Upper lobe of right lung (tissue), 1 donor: ENCODE data around the gene CLEC4G. TPM values are rescaled to one million over a fixed set of nuclear protein-coding genes. Genes with fewer than 3 reads are reported as not detected.

Experiments
- ATAC-seq: fragments of 200-7000 bp; cut with Tn5 transposase; one replicate; pipeline ENCODE4 v1.9.1; 2020; ENCODE audit warnings: mild to moderate bottlenecking, moderate library complexity
- DNase-seq: peaks from one replicate; pipeline ENCODE4 v3.0.0-alpha.2; 2020
- H3K27ac ChIP-seq: fragments of 200-600 bp; one replicate; pipeline ENCODE4 v1.8.0; 2022
- H3K27me3 ChIP-seq: fragments of 200-600 bp; one replicate; pipeline ENCODE4 v1.8.0; 2022; ENCODE audit warnings: mild to moderate bottlenecking
- H3K36me3 ChIP-seq: fragments of 200-600 bp; one replicate; pipeline ENCODE4 v1.8.0; 2022
- H3K4me1 ChIP-seq: fragments of 200-600 bp; one replicate; pipeline ENCODE4 v1.8.0; 2022
- H3K4me3 ChIP-seq: fragments of 200-600 bp; one replicate; pipeline ENCODE4 v1.8.0; 2022; ENCODE audit warnings: mild to moderate bottlenecking
- H3K9me3 ChIP-seq: fragments of 200-600 bp; one replicate; pipeline ENCODE4 v1.8.0; 2022
- intact Hi-C: fragments of 100-400 bp; cut with DNase I; formaldehyde crosslinking; loops from one replicate; pipeline ENCODE4 v1.11.0; 2022
- total RNA-seq: library from RNA; stranded (reverse); fragmentation: NEBNext Ultra II Directional; extraction: Animal tissue kit (Norgen Biotek cat#: 25700); gene quantifications from one replicate; pipeline ENCODE4 v1.2.1, GENCODE V29; 2021
- TF ChIP-seq, protein P1 (sequence below): fragments of 200-600 bp; IDR thresholded peaks from one replicate; pipeline ENCODE4 v1.8.0; 2022; ENCODE audit warnings: antibody characterized with exemption
- donor health status: DM: no; HTN: yes; CAD: no; lungs with severe emphysema.

Gene CLEC4G
- total RNA-seq, 1 donor from 2014 or later = 1.4 TPM

DNA sequence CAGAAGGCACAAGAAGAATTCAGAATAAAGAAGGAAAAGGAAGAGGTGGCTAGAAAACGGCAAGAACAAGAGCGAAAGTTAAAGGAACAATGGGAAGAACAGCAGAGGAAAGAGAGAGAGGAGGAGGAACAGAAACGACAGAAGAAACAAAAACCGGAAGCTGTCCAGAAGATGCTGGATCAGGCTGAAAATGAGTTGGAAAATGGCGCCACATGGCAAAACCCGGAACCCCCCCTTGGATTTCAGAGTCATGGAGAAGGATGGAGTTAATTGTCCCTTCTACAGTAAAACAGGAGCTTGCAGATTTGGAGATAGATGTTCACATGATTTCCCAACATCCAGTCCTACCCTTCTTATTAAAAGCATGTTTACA is 8.8 kb upstream of the CLEC4G start:
- Histone ChIP-seq H3K27ac (no peak overlapping the region), H3K36me3 (no peaks in the 10 kb centered on the region), H3K9me3 (no peaks in the 10 kb centered on the region), H3K4me3 (no peak overlapping the region), H3K27me3 (no peaks in the 10 kb centered on the region), H3K4me1 (no peaks in the 10 kb centered on the region)
- intact Hi-C loops = no loop called here
- ATAC-seq = no peak
- TF ChIP-seq, protein P1, sequence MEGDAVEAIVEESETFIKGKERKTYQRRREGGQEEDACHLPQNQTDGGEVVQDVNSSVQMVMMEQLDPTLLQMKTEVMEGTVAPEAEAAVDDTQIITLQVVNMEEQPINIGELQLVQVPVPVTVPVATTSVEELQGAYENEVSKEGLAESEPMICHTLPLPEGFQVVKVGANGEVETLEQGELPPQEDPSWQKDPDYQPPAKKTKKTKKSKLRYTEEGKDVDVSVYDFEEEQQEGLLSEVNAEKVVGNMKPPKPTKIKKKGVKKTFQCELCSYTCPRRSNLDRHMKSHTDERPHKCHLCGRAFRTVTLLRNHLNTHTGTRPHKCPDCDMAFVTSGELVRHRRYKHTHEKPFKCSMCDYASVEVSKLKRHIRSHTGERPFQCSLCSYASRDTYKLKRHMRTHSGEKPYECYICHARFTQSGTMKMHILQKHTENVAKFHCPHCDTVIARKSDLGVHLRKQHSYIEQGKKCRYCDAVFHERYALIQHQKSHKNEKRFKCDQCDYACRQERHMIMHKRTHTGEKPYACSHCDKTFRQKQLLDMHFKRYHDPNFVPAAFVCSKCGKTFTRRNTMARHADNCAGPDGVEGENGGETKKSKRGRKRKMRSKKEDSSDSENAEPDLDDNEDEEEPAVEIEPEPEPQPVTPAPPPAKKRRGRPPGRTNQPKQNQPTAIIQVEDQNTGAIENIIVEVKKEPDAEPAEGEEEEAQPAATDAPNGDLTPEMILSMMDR = no peak
- peak; percentile 0 for DNase-seq

DNA sequence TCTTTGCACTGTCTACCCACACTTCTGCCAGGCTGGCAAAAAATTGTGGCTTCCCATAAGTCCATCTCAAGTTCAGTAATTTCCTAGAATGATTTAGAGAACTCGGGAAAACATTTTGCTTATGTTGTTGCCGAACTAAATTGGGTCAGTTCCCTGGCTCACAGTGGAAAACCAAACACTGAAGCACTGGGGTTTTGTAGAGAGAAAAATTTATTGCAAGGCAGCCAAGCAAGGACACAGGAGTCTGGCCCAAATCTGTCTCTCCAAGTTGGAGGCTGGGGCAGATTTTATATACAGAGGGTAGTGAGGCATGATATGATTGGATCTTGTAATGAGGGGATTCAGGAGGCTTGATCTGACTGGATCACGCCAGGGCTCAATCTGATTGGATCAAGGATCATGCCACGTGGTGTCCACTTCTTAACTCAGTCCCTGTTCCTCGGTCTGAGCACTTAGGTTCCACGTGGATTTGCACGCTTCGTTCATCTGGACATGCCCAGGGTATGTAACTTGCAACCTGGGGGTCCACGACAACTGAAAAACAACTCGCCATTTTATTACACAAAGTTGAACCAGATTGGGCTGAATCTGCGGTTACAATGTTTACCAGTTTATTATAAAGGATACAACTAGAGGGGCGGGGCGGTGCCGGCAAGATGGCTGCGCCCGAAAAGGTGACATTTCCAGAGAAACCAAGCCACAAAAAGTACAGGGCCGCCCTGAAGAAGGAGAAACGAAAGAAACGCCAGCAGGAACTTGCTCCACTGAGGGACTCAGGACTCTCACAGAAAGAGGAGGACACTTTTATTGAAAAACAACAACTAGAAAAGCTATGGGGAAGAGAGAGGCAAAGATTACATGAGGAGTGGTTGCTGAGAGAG is 8.1 kb upstream of the CLEC4G start:
- intact Hi-C loops = no loop called here
- ATAC-seq (no peak), DNase-seq (no peak)

DNA sequence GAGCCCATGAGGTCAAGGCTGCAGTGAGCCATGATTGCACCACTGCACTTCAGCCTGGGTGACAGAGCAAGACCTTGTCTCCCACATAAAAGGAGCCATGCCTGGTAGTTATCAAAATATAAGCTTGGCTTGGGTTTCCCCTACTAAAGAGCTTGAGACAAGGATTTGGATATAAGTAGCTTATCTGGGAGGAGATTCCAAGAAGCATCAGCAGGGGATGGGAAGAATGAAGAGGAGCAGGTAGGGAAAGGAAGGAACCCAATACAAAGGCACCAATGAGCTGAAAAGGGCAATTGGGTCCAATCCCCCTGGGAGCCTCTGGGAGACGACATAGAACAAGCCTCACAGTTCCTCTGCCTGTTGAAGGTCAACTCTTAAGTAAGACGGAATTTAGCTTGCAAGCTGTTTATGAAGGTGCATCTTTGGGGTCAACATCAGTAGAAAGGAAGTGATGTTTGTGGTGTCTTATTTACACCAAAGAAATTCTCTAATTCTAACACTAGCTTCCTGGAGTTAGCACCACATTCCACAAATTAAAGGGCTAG is 7.4 kb upstream of the CLEC4G start:
- Histone ChIP-seq H3K27ac (no peak overlapping the region), H3K36me3 (no peaks in the 10 kb centered on the region), H3K4me1 (no peaks in the 10 kb centered on the region), H3K27me3 (no peaks in the 10 kb centered on the region), H3K9me3 (no peaks in the 10 kb centered on the region), H3K4me3 (no peak overlapping the region)
- intact Hi-C loops = no loop called here
- DNase-seq = no peak
- TF ChIP-seq, protein P1 = no peak
- no peak for ATAC-seq

More for the DNA sequence above, 8.1 kb upstream of the CLEC4G start:
- TF ChIP-seq, protein P1 = no peak
- Histone ChIP-seq H3K9me3 (no peaks in the 10 kb centered on the region), H3K27me3 (no peaks in the 10 kb centered on the region), H3K4me1 (no peaks in the 10 kb centered on the region), H3K4me3 (no peak overlapping the region), H3K36me3 (no peaks in the 10 kb centered on the region), H3K27ac (no peak overlapping the region)

DNA sequence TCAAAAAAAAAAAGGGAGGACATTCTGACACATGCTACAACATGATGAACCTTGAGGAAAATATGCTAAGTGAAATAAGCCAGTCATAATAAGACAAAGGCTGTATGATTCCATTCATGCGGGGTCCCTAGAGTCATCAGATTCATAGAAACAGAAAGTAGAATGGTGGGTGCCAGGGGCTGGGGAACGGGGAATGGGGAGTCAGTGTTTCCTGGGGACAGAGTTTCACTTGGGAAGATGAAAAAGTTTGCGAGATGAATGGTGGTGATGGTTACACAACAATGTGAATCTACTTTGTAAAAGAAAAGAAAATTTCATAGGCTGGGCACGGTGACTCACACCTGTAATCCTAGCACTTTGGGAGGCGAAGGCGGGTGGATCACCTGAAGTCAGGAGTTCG is 6.1 kb upstream of the CLEC4G start:
- Histone ChIP-seq H3K9me3 (no peaks in the 10 kb centered on the region), H3K27ac (no peak overlapping the region), H3K36me3 (no peaks in the 10 kb centered on the region), H3K4me3 (no peak overlapping the region), H3K4me1 (peaks cover 3% of the 10 kb centered on the region), H3K27me3 (no peaks in the 10 kb centered on the region)
- intact Hi-C loops = no loop called here
- ATAC-seq (no peak), DNase-seq (peak; percentile 21)
- TF ChIP-seq, protein P1 = no peak

DNA sequence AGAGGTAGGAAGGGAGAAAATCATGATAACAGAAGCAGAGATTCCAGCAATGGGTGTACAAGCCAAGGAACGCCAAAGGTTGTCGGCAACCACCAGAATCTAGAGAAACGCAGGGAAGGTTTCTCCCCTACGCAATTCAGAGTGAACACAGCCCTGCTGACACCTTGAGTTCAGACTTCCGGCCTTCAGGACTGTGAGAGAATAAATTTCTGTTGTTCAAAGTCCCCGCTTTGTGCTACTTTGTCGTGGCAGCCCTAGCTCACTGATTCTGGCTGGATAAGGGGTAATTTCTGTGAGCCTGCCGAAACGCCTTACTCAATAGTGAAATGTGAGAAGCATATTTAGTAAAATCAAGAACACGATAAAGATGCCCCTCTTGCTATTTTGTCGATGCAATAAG is 5.3 kb upstream of the CLEC4G start:
- Histone ChIP-seq H3K4me1 (peaks cover 3% of the 10 kb centered on the region), H3K9me3 (no peaks in the 10 kb centered on the region), H3K27me3 (no peaks in the 10 kb centered on the region), H3K4me3 (no peak overlapping the region), H3K27ac (no peak overlapping the region), H3K36me3 (no peaks in the 10 kb centered on the region)
- intact Hi-C loops = no loop called here
- TF ChIP-seq, protein P1 = no peak
- no peak for ATAC-seq
- DNase-seq = peak; percentile 6
